Breast epithelium (tissue), 3 donors: ENCODE measurements around the gene POU2F3.

Experiments
- CTCF ChIP-seq, 3 donors: fragments of 450-650 bp; IDR thresholded peaks; one replicate each; pipeline ENCODE4 v1.5.1; 2016 to 2017; ENCODE audit warnings: antibody characterized with exemption in 3 of 3, mild to moderate bottlenecking in 3 of 3, moderate library complexity in 3 of 3
- POLR2A ChIP-seq: fragments of 450-650 bp; IDR thresholded peaks from one replicate; pipeline ENCODE4 v1.6.1; 2016; ENCODE audit warnings: antibody characterized with exemption, mild to moderate bottlenecking, moderate library complexity
- POLR2AphosphoS5 ChIP-seq, 3 donors: sonication (generic); formaldehyde crosslinking; IDR thresholded peaks; one replicate each; pipeline ENCODE4 v1.6.1; 2017; ENCODE audit warnings: antibody characterized with exemption in 3 of 3

GRCh38 chr11:120219232-120219937, 20.6 kb upstream of the POU2F3 start:
- TF ChIP-seq POLR2A (no peak), CTCF (IDR thresholded peaks at IDR 0.05) (no peak), POLR2AphosphoS5 (IDR thresholded peaks at IDR 0.05) (no peak)
